Heart right ventricle (tissue), 16 donors: Measurements from ENCODE around the gene FAM228A. TPM values are rescaled to one million over a fixed set of nuclear protein-coding genes. Genes with fewer than 3 reads are reported as not detected.

ENCODE experiments used
- ATAC-seq, 8 donors: fragments of 200-7000 bp; cut with Tn5 transposase; one replicate each; pipeline ENCODE4 v1.9.1; 2020; ENCODE audit warnings: mild to moderate bottlenecking in 8 of 8, moderate library complexity in 8 of 8, moderate number of reproducible peaks in 1 of 8
- DNase-seq, 2 donors: peaks; one replicate each; pipeline ENCODE4 v3.0.0-alpha.2; 2020
- H3K27ac ChIP-seq, 10 donors: fragments of 200-600 bp; sonication (generic) in 2 of 10; one replicate each; pipeline versions ENCODE4 v1.5.0 to v1.8.0; 2020 to 2022; ENCODE audit warnings: mild to moderate bottlenecking in 3 of 10
- H3K27me3 ChIP-seq, 7 donors: fragments of 200-600 bp; one replicate each; pipeline ENCODE4 v1.8.0; 2021 to 2022; ENCODE audit warnings: mild to moderate bottlenecking in 2 of 7
- H3K36me3 ChIP-seq, 9 donors: fragments of 200-600 bp; sonication (generic) in 1 of 9; one replicate each; pipeline versions ENCODE4 v1.5.0 to v1.8.0; 2020 to 2022; ENCODE audit warnings: mild to moderate bottlenecking in 2 of 9
- H3K4me1 ChIP-seq, 9 donors: fragments of 200-600 bp; sonication (generic) in 1 of 9; one replicate each; pipeline versions ENCODE4 v1.5.0 to v1.8.0; 2020 to 2022; ENCODE audit warnings: mild to moderate bottlenecking in 4 of 9
- H3K4me3 ChIP-seq, 10 donors: fragments of 200-600 bp; sonication (generic) in 2 of 10; one replicate each; pipeline versions ENCODE4 v1.5.0 to v1.8.0; 2020 to 2022; ENCODE audit warnings: mild to moderate bottlenecking in 7 of 10, moderate library complexity in 2 of 10
- H3K9me3 ChIP-seq, 11 donors: fragments of 200-600 bp in 10 of 11; sonication (generic) in 2 of 11; one replicate each; pipeline versions ENCODE4 v1.5.0 to v1.8.0; 2013 to 2022; ENCODE audit warnings: mild to moderate bottlenecking in 2 of 11, control low read depth in 1 of 11, moderate library complexity in 1 of 11
- WGBS, 2 donors: extraction: QIAGEN DNeasy Blood & Tissue Kit; methylation state at CpG; one replicate each; pipeline ENCODE4 v1.1.7; 2013; ENCODE audit warnings: inconsistent platforms in 1 of 2; 5-methylcytosine and 5-hydroxymethylcytosine counted together
- intact Hi-C, 10 donors: fragments of 100-400 bp; cut with DNase I; formaldehyde crosslinking; loops; one replicate each; pipeline versions ENCODE4 v1.11.1 to v1.14.2; 2022
- polyA plus RNA-seq, 2 donors: library from polyadenylated mRNA; stranded (reverse); fragments of 200-250 nt; gene quantifications; one replicate each; pipeline ENCODE4 v1.2.3, GENCODE V29; 2013
- total RNA-seq, 10 donors: library from RNA; stranded (reverse); fragmentation: NEBNext Ultra II Directional in 3 of 10; extraction: Animal tissue kit (Norgen Biotek cat#: 25700) in 3 of 10; gene quantifications; one replicate each; pipeline versions ENCODE4 v1.2.1 to v1.2.4, GENCODE V29; 2021 to 2023
- TF ChIP-seq, protein P1 (sequence below), 9 donors: fragments of 200-600 bp; sonication (generic) in 2 of 9; IDR thresholded peaks; one replicate each; pipeline versions ENCODE4 v1.5.0 to v1.8.0; 2021 to 2022; ENCODE audit warnings: antibody characterized with exemption in 9 of 9, mild to moderate bottlenecking in 5 of 9, moderate library complexity in 1 of 9
- donor health status: Arrhythmogenic right ventricular cardiomyopathy.
- donor health status: ischemic (EF 13 %, LVEDD 7.1; RV severe dilation, severe dysfunction).
- donor health status: healthy with polysubstance abuse.
- donor health status: DM: no; HTN: yes; CAD: no.
- donor health status: DM: no; HTN: no; CAD: no.
- donor health status: ischemic (EF 25% LVEDD 6.9; RV normal size, moderate dysfunction).
- donor health status: ischemic (EF 25% LVEDD 5.7; RV mildly dilated, moderate dysfunction).
- donor health status: healthy.
- donor health status: DM: yes; HTN: yes; CAD: no.
- donor health status: Ischemic cardiomyopathy.
- donor health status: ischemic (EF 35%, LVEDD 5.7; RV mildly dilated, moderate dysfunction).
- donor health status: nonischemic (EF 11% LVEDD 7.7; RV severe dilation, severe dysfunction).
- donor health status: DM: yes; HTN: yes; CAD: no.
- donor health status: PGD.
- donor health status: ischemic (EF 29% LVEDD 5.4; RV normal size, mild dysfunction).
- donor health status: nonischemic (EF 23%, LVEDD 6.1; RV moderate dilation, normal function).

The FAM228A gene
- total and polyA plus RNA-seq, 12 donors: 0.25 to 4.1 (median 0.41) TPM; not detected in 1

DNA sequence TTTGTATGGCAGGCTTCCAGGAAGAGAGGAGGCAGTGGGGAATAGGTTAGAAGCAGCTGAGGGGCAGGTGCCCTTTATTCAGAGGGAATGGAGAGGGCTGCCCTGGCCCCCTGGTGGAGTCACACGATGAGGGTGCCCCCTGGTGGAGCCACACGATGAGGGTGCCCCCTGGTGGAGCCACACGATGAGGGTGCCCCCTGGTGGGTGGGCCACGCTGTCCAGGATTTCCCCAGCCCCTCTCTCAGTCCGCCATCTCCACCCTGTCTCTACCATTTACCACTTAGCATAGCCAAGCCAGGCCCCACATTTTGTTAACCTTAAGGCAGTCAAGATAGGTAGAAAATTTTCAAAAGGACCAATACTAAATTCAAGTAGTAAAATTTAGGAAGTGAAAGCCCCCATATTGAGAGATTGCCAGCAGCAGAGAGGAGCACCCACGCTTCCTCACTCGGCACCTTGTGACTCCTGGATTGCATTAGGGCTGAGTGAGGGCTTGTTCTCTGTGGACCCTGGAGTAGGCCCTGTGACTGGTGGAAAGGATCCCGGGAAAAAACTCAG, 10.4 kb upstream of the FAM228A start:
- Histone ChIP-seq H3K36me3 (peaks cover 0 to 33% (median 6%) of the 10 kb centered on the region in 9 donors), H3K4me3 (no peak overlapping the region), H3K27me3 (no peaks in the 10 kb centered on the region), H3K9me3 (peaks cover 0 to 9% (median 0%) of the 10 kb centered on the region in 11 donors), H3K27ac (no peak overlapping the region), H3K4me1 (no peaks in the 10 kb centered on the region)
- 60 to 68% methylated on average over 7 to 8 of the region's 8 CpGs for WGBS, 2 donors
- intact Hi-C loops: no loop called here
- DNase-seq: peak in 1 of 2 donors; percentile 28
- ATAC-seq: peak in 4 of 8 donors; percentile 33 to 54 (median 38)
- TF ChIP-seq, protein P1, sequence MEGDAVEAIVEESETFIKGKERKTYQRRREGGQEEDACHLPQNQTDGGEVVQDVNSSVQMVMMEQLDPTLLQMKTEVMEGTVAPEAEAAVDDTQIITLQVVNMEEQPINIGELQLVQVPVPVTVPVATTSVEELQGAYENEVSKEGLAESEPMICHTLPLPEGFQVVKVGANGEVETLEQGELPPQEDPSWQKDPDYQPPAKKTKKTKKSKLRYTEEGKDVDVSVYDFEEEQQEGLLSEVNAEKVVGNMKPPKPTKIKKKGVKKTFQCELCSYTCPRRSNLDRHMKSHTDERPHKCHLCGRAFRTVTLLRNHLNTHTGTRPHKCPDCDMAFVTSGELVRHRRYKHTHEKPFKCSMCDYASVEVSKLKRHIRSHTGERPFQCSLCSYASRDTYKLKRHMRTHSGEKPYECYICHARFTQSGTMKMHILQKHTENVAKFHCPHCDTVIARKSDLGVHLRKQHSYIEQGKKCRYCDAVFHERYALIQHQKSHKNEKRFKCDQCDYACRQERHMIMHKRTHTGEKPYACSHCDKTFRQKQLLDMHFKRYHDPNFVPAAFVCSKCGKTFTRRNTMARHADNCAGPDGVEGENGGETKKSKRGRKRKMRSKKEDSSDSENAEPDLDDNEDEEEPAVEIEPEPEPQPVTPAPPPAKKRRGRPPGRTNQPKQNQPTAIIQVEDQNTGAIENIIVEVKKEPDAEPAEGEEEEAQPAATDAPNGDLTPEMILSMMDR (IDR thresholded peaks at IDR 0.05): peak in 8 of 9 donors; percentile 21 to 61 (median 55)

DNA sequence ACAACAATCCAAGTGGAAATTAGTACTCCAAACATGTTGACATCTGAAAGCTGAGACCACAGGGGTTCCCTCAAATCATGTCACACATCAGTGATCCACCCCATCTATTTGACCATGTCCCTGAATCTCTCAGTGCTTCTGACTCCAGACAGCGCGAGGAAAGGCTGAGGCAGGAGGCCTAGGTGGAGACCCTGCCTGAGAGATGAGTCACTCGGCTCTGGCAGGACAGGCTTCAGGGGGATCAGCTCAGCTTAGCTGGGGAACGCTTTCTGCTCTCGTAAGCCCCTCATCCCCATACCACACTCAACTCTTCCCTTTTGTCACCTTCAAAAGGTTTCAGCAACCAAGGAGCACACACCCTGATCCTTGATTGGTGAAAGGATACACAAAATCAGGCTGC, 5.8 kb upstream of the FAM228A start:
- H3K36me3 ChIP-seq: no peaks in the 10 kb centered on the region
- peaks cover 0 to 3% (median 0%) of the 10 kb centered on the region in 11 donors for H3K9me3 ChIP-seq
- H3K27me3 ChIP-seq: peaks cover 0 to 7% (median 0%) of the 10 kb centered on the region in 7 donors
- no peak overlapping the region for H3K4me3 ChIP-seq
- no peak overlapping the region for H3K27ac ChIP-seq
- ATAC-seq: no peak
- TF ChIP-seq, protein P1 (IDR thresholded peaks at IDR 0.05): no peak
- no peak for DNase-seq
- intact Hi-C loops: no loop called here
- WGBS, 2 donors: 91 to 94% methylated on average over 5 of the region's 5 CpGs
- no peaks in the 10 kb centered on the region for H3K4me1 ChIP-seq

DNA sequence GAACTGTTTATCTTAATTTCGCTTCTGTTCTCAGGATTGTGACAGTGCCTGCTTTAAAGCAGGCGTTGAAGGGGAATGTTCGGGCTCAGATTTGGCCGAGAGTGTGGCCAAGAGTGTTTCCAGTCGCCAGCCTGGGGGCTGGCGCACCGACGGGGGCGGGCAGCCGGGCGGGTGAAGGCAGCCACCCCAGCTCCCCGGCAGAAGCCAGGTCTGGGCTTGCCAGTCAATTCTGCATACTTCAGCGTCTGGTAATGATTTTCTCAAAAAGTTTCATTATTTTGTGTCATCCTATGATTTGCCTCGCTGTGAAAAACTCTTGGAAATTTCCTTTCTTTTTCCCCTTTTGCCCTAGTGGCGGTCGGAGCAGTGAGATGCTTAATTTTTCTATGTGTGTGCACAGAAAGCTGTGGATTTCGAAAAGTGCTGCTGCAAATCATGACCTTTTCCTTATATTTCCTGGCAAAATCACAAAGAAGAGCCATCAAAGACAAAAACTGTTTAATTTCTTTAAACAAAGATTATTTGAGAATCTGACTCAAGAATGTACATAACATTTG, 856 bp downstream of the FAM228A start:
- TF ChIP-seq, protein P1 (IDR thresholded peaks at IDR 0.05): no peak
- Histone ChIP-seq H3K9me3 (peaks cover 0 to 10% (median 0%) of the 10 kb centered on the region in 11 donors), H3K27ac (peak overlapping the region in 3 of 10 donors; percentile 4 to 76 (median 24)), H3K4me1 (no peaks in the 10 kb centered on the region), H3K27me3 (peaks cover 0 to 19% (median 7%) of the 10 kb centered on the region in 7 donors), H3K4me3 (peak overlapping the region in 4 of 10 donors; percentile 5 to 37 (median 32)), H3K36me3 (no peaks in the 10 kb centered on the region)
- DNase-seq: no peak
- intact Hi-C loops: no loop called here
- ATAC-seq: no peak
- 74 to 83% methylated on average over 17 of the region's 17 CpGs for WGBS, 2 donors

DNA sequence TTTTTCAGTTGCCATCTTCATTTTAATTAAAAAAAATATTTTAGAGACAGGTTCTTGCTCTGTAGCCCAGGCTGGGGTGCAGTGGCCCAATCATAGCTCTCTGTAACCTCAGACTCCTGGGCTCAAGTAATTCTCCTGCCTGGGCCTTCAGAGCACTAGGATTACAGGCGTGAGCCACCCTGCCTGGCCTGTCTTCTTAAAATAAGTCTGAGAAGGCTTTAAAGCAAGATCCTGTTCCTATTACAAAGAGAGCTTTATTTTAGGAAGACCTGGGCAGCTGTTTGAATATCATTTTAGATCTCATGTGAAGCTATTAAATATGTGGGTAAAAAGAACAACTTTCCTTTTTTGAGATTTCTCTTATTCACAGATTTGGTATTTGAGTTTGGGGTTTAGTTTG, 1.5 kb downstream of the FAM228A start:
- TF ChIP-seq, protein P1 (IDR thresholded peaks at IDR 0.05): no peak
- WGBS, 2 donors: 78 to 91% methylated on average over 1 of the region's 1 CpG

More for the DNA sequence above, 1.5 kb downstream of the FAM228A start:
- Histone ChIP-seq H3K4me1 (no peaks in the 10 kb centered on the region), H3K4me3 (no peak overlapping the region), H3K36me3 (no peaks in the 10 kb centered on the region), H3K27ac (no peak overlapping the region), H3K27me3 (peaks cover 0 to 19% (median 7%) of the 10 kb centered on the region in 7 donors), H3K9me3 (peaks cover 0 to 10% (median 0%) of the 10 kb centered on the region in 11 donors)
- intact Hi-C loops: no loop called here
- ATAC-seq: no peak
- no peak for DNase-seq
